GM12892 (cell line): ENCODE measurements around the gene IRGC.

Experiments used
- POLR2A ChIP-seq: IDR thresholded peaks from 2 replicates; pipeline ENCODE4 v1.6.1; 2011; ENCODE audit warnings: low read depth, low read length, control low read depth
- POLR2AphosphoS5 ChIP-seq: IDR thresholded peaks from 2 replicates; pipeline ENCODE4 v1.6.1; 2011; ENCODE audit warnings: low read depth, low read length, control low read depth
- TAF1 ChIP-seq: IDR thresholded peaks from 2 replicates; pipeline ENCODE4 v1.6.1; 2011; ENCODE audit warnings: low read depth, mild to moderate bottlenecking, control low read depth, low read length, borderline replicate concordance

- TF ChIP-seq POLR2A (no peak), POLR2AphosphoS5 (no peak), TAF1 (no peak)
Observed at GRCh38 chr19:43720936-43721335, 5.1 kb downstream of the IRGC start.
